Measurements from ENCODE around the gene A1BG. TPM values are rescaled to one million over a fixed set of nuclear protein-coding genes. Genes with fewer than 3 reads are reported as not detected.
A peak's percentile ranks its signal among the peaks of the same experiment; 100 is the strongest.

The A1BG gene
- polyA plus RNA-seq, 2 of the 4 experiments (the other 2 are of a cell fraction) = 2.5 to 9.5 TPM

- TF ChIP-seq E2F6 (IDR thresholded peaks at IDR 0.05; ENCODE audit: borderline replicate concordance, low read depth) (peak; percentile 74), POLR2AphosphoS2 (conservative IDR thresholded peaks at IDR 0.05; ENCODE audit: low read length) (0 out of 2 replicates have a peak, but pooled peaks have one; percentile 34), MYC (IDR thresholded peaks at IDR 0.05; ENCODE audit: borderline replicate concordance, low read length) (peak; percentile 92), JUNB (IDR thresholded peaks at IDR 0.05) (no peak), JUN (IDR thresholded peaks at IDR 0.05) (peak; percentile 94 to 98), RCOR1 (IDR thresholded peaks at IDR 0.05; ENCODE audit: low read depth, low read length) (no peak), HMGXB4 (CRISPR knock-in tag; IDR thresholded peaks at IDR 0.05; ENCODE audit: borderline replicate concordance) (peak; percentile 68), REST (IDR thresholded peaks at IDR 0.05) (no peak; the same call in 1 of the 2 replicates), TFCP2L1 (CRISPR knock-in tag; IDR thresholded peaks at IDR 0.05) (peak; percentile 96), BHLHE40 (IDR thresholded peaks at IDR 0.05; ENCODE audit: low read depth, low read length) (peak; percentile 19; the same call in 1 of the 2 replicates), EHF (CRISPR knock-in tag; IDR thresholded peaks at IDR 0.05) (peak; percentile 82), ELK1 (IDR thresholded peaks at IDR 0.05; ENCODE audit: low read depth, low read length) (no peak), GATA3 (IDR thresholded peaks at IDR 0.05; ENCODE audit: borderline replicate concordance) (peak; percentile 41), CEBPB (IDR thresholded peaks at IDR 0.05) (peak; percentile 19 to 74; a peak in 2 of 4 replicates), EP300 (IDR thresholded peaks at IDR 0.05) (no peak), HOXB5 (CRISPR knock-in tag; IDR thresholded peaks at IDR 0.05) (peak; percentile 89; the same call in 1 of the 2 replicates), MAX (IDR thresholded peaks at IDR 0.05) (peak; percentile 96), BCL3 (IDR thresholded peaks at IDR 0.05) (peak; percentile 99), HOXB13 (CRISPR knock-in tag; IDR thresholded peaks at IDR 0.05; ENCODE audit: low read depth) (peak; percentile 71), USF2 (IDR thresholded peaks at IDR 0.05) (peak; percentile 76), PHF8 (IDR thresholded peaks at IDR 0.05; ENCODE audit: borderline replicate concordance, low read depth) (peak; percentile 67), POLR2A (IDR thresholded peaks at IDR 0.05; ENCODE audit: low read length) (peak; percentile 85)
Observed at GRCh38 chr19:58386576-58387337, 33.5 kb upstream of the A1BG start, which contains the start of gene RPS5 (continued).
